ENCODE results near the gene ZBTB16.

The ZBTB16 gene

GRCh38 chr11:114251815-114252337 is 192.4 kb downstream of the ZBTB16 start:
- DNase-seq: peak; percentile 45

- no peak for DNase-seq
Observed at GRCh38 chr11:114252767-114253166, 193.3 kb downstream of the ZBTB16 start.

GRCh38 chr11:114253771-114254170 is 194.3 kb downstream of the ZBTB16 start:
- DNase-seq: no peak

- no peak for DNase-seq
Observed at GRCh38 chr11:114254571-114255146, 195.1 kb downstream of the ZBTB16 start.

GRCh38 chr11:114255289-114255688 is 195.8 kb downstream of the ZBTB16 start:
- DNase-seq: no peak

- DNase-seq: no peak
Observed at GRCh38 chr11:114256176-114256966, 196.9 kb downstream of the ZBTB16 start.

- no peak for DNase-seq
Observed at GRCh38 chr11:114256967-114257286, 197.4 kb downstream of the ZBTB16 start.

GRCh38 chr11:114257621-114258558 is 198.4 kb downstream of the ZBTB16 start:
- no peak for DNase-seq

GRCh38 chr11:114258696-114259095 is 199.2 kb downstream of the ZBTB16 start:
- DNase-seq: no peak

- no peak for DNase-seq
Observed at GRCh38 chr11:114259124-114259526, 199.6 kb downstream of the ZBTB16 start.

- DNase-seq: no peak
Observed at GRCh38 chr11:114259551-114259983, 200.1 kb downstream of the ZBTB16 start.

GRCh38 chr11:114260077-114260476 is 200.6 kb downstream of the ZBTB16 start:
- no peak for DNase-seq

- DNase-seq: no peak
Observed at GRCh38 chr11:114260483-114260882, 201.0 kb downstream of the ZBTB16 start.

GRCh38 chr11:114261791-114262190 is 202.3 kb downstream of the ZBTB16 start:
- DNase-seq: no peak

- DNase-seq: no peak
Observed at GRCh38 chr11:114262681-114263512, 203.4 kb downstream of the ZBTB16 start.

GRCh38 chr11:114263513-114264170 is 204.1 kb downstream of the ZBTB16 start:
- DNase-seq: no peak

GRCh38 chr11:114264381-114264780 is 204.9 kb downstream of the ZBTB16 start:
- DNase-seq: no peak

GRCh38 chr11:114265122-114265878 is 205.8 kb downstream of the ZBTB16 start:
- no peak for DNase-seq

GRCh38 chr11:114269498-114269897 is 210.0 kb downstream of the ZBTB16 start:
- DNase-seq: no peak

- no peak for DNase-seq
Observed at GRCh38 chr11:114270531-114271270, 211.2 kb downstream of the ZBTB16 start.
